Measurements from ENCODE around the gene SFXN4. TPM values are rescaled to one million over a fixed set of nuclear protein-coding genes. Genes with fewer than 3 reads are reported as not detected.

The SFXN4 gene
- total and polyA plus RNA-seq, 2 of the 13 experiments (the other 11 are each of a cell fraction or from before 2014, with no cell fraction given), result 47.7 to 64.9 TPM

DNA sequence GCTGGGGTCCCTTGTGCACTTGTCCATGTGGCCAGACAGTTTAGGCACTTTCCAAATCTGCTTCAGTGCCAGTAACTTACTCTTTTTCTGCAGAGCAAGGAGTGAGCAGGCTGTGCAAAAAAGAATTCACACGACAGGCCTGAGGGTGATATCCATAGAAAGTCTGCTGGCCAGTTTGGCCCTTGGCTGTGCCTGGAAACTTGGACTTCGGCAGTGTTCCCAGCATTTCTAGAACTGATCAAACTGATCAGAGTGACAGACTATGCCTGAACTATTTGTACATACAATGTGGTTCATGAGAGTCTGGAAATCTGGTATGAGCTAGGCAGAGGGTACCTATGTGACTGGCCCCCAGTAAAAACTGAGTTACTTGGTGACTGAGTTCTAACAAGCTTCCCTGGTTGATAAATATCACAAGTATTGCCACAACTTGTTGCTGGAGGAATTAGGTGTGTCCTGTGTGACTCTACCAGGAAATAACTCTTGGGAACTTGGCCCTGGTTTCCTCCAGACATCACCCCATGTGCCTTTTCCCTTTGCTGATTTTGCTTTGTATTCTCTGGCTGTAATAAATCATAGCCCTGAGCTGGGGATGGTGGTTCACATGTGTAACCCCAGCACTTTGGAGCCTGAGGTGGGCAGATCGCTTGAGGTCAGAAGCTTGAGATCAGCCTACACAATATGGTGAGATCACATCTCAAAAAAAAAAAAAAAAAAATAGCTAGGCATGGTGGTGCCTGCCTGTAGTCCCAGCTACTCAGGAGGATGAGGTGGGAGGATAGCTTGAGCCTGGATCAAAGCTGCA is 64.9 kb downstream of the SFXN4 start:
- H3K27me3 ChIP-seq (ENCODE audit: control insufficient read depth in 1 of 2, insufficient read depth in 2 of 2, low read length in 2 of 2), result no peaks in the 10 kb centered on the region
- H2AFZ ChIP-seq (ENCODE audit: low read length), result peak overlapping the region; percentile 73
- in situ Hi-C loops (cut with HindIII; ENCODE audit: extremely low pct_ligation_motif_present, low pct_unique_long_range_greater_than_20kb), result no loop called here
- H3K4me3 ChIP-seq (replicated peaks in 1 of 3; ENCODE audit: insufficient read depth in 1 of 3, low read depth in 2 of 3, low read length in 3 of 3), result no peak overlapping the region
- ATAC-seq, result peak; percentile 13; the same call in 1 of the 3 replicates
- no peak overlapping the region for H3K27ac ChIP-seq (ENCODE audit: extremely low read length, insufficient read depth, low read length)
- H3K9me3 ChIP-seq (ENCODE audit: low read length), result no peaks in the 10 kb centered on the region
- ChIA-PET CTCF (ENCODE audit: low intra/inter-chr PET ratio, low total read pairs) (no interaction called here), POLR2A (interaction anchor here (0.6 to 2.2 kb wide), 7 partner anchors 8 to 532 kb away, joined by 3 to 10 read pairs (median 3); partner anchors contain the start of gene SFXN4)
- H3K9ac ChIP-seq (ENCODE audit: insufficient read depth, low read depth, low read length), result peak overlapping the region; percentile 40; the same call in 1 of the 2 replicates
- H3K4me2 ChIP-seq (ENCODE audit: low read depth, low read length), result peak overlapping the region; percentile 61
- no TSS peak for BruUV-seq (replicated peaks)
- peaks cover 11% of the 10 kb centered on the region for H3K79me2 ChIP-seq (ENCODE audit: insufficient read depth, low read length)
- H3K4me1 ChIP-seq (ENCODE audit: insufficient read depth, low read length), result peaks cover 46% of the 10 kb centered on the region
- WGBS (ENCODE audit: low lambda C conversion rate), result 36% methylated on average over 3 of the region's 3 CpGs
- no peaks in the 10 kb centered on the region for H4K20me1 ChIP-seq (ENCODE audit: insufficient read depth, low read length)
- no peak for DNase-seq (ENCODE audit: low spot score)
- FAIRE-seq, result no peak
- TF ChIP-seq, protein P1, sequence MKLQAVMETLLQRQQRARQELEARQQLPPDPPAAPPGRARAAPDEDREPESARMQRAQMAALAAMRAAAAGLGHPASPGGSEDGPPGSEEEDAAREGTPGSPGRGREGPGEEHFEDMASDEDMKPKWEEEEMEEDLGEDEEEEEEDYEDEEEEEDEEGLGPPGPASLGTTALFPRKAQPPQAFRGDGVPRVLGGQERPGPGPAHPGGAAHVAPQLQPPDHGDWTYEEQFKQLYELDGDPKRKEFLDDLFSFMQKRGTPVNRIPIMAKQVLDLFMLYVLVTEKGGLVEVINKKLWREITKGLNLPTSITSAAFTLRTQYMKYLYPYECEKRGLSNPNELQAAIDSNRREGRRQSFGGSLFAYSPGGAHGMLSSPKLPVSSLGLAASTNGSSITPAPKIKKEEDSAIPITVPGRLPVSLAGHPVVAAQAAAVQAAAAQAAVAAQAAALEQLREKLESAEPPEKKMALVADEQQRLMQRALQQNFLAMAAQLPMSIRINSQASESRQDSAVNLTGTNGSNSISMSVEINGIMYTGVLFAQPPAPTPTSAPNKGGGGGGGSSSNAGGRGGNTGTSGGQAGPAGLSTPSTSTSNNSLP (IDR thresholded peaks at IDR 0.05; ENCODE audit: low read depth, low read length), result no peak
- TF ChIP-seq, protein P2, sequence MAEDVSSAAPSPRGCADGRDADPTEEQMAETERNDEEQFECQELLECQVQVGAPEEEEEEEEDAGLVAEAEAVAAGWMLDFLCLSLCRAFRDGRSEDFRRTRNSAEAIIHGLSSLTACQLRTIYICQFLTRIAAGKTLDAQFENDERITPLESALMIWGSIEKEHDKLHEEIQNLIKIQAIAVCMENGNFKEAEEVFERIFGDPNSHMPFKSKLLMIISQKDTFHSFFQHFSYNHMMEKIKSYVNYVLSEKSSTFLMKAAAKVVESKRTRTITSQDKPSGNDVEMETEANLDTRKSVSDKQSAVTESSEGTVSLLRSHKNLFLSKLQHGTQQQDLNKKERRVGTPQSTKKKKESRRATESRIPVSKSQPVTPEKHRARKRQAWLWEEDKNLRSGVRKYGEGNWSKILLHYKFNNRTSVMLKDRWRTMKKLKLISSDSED (CRISPR knock-in tag; IDR thresholded peaks at IDR 0.05), result no peak
- no peak for TF ChIP-seq ZNF607 (CRISPR knock-in tag; IDR thresholded peaks at IDR 0.05; ENCODE audit: borderline replicate concordance)
- TF ChIP-seq CHCHD3 (CRISPR knock-in tag; IDR thresholded peaks at IDR 0.05), result no peak
- TF ChIP-seq ZNF292 (CRISPR knock-in tag; IDR thresholded peaks at IDR 0.05; ENCODE audit: borderline replicate concordance, low read depth), result no peak
- TF ChIP-seq MEIS2 (CRISPR knock-in tag; IDR thresholded peaks at IDR 0.05), result no peak
- TF ChIP-seq, protein P3, sequence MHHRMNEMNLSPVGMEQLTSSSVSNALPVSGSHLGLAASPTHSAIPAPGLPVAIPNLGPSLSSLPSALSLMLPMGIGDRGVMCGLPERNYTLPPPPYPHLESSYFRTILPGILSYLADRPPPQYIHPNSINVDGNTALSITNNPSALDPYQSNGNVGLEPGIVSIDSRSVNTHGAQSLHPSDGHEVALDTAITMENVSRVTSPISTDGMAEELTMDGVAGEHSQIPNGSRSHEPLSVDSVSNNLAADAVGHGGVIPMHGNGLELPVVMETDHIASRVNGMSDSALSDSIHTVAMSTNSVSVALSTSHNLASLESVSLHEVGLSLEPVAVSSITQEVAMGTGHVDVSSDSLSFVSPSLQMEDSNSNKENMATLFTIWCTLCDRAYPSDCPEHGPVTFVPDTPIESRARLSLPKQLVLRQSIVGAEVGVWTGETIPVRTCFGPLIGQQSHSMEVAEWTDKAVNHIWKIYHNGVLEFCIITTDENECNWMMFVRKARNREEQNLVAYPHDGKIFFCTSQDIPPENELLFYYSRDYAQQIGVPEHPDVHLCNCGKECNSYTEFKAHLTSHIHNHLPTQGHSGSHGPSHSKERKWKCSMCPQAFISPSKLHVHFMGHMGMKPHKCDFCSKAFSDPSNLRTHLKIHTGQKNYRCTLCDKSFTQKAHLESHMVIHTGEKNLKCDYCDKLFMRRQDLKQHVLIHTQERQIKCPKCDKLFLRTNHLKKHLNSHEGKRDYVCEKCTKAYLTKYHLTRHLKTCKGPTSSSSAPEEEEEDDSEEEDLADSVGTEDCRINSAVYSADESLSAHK (CRISPR knock-in tag; IDR thresholded peaks at IDR 0.05; ENCODE audit: borderline replicate concordance), result no peak
- TF ChIP-seq, protein P4, sequence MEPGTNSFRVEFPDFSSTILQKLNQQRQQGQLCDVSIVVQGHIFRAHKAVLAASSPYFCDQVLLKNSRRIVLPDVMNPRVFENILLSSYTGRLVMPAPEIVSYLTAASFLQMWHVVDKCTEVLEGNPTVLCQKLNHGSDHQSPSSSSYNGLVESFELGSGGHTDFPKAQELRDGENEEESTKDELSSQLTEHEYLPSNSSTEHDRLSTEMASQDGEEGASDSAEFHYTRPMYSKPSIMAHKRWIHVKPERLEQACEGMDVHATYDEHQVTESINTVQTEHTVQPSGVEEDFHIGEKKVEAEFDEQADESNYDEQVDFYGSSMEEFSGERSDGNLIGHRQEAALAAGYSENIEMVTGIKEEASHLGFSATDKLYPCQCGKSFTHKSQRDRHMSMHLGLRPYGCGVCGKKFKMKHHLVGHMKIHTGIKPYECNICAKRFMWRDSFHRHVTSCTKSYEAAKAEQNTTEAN (CRISPR knock-in tag; conservative IDR thresholded peaks at IDR 0.05), result no peak
- no peak for TF ChIP-seq NONO (IDR thresholded peaks at IDR 0.05)
- no peak for TF ChIP-seq NONO (CRISPR knock-in tag; conservative IDR thresholded peaks at IDR 0.05)
- TF ChIP-seq ZBTB7A (CRISPR knock-in tag; IDR thresholded peaks at IDR 0.05), result no peak
- no peak for TF ChIP-seq ZKSCAN8 (CRISPR knock-in tag; IDR thresholded peaks at IDR 0.05; ENCODE audit: borderline replicate concordance)
- TF ChIP-seq SNAPC2 (CRISPR knock-in tag; IDR thresholded peaks at IDR 0.05), result no peak
- no peaks in the 10 kb centered on the region for H3K36me3 ChIP-seq (replicated peaks in 1 of 2; ENCODE audit: control insufficient read depth in 1 of 2, insufficient read depth in 2 of 2, low read length in 2 of 2)
- intact Hi-C loops (cut with micrococcal nuclease; ENCODE audit: unreplicated experiment), result no loop called here
